HEK293 (cell line): ENCODE measurements around the gene DNAI1.

Experiments
- CTCF ChIA-PET: fragments of 350-600 bp; formaldehyde crosslinking; extraction: SDS; loops from one replicate; lab custom pipeline; 2021; ENCODE audit warnings: antibody characterized with exemption; lab: Yijun Ruan, JAX
- POLR2A ChIA-PET: fragments of 300-600 bp; formaldehyde crosslinking; extraction: SDS; loops from one replicate; lab custom pipeline; 2020; ENCODE audit warnings: antibody characterized with exemption, inconsistent platforms; lab: Yijun Ruan, JAX
- H3K27ac ChIP-seq: fragments of 200-500 bp; sonication (Bioruptor generic); 2 replicates; pipeline ENCODE4 v1.5.1; 2014; ENCODE audit warnings: low read depth, low read length, control low read depth, inconsistent platforms; ENCODE audit errors: extremely low read depth
- H3K36me3 ChIP-seq, 2 experiments: fragments of 200-500 bp in 1 of 2; sonication (Bioruptor generic) in 1 of 2; 1 replicate in 1 of 2; 2 replicates in 1 of 2; pipeline ENCODE4 v1.5.1; 2014 to 2017; ENCODE audit warnings: inconsistent platforms in 2 of 2, low read length in 2 of 2; ENCODE audit not compliant: control insufficient read depth in 2 of 2, insufficient read depth in 1 of 2
- H3K4me1 ChIP-seq: fragments of 200-500 bp; sonication (Bioruptor generic); 2 replicates; pipeline ENCODE4 v1.5.1; 2014; ENCODE audit warnings: mild to moderate bottlenecking, low read length, inconsistent platforms; ENCODE audit not compliant: control insufficient read depth, insufficient read depth
- H3K4me3 ChIP-seq: 2 replicates; pipeline ENCODE4 v1.5.1; 2011; ENCODE audit warnings: low read depth, mild to moderate bottlenecking, control low read depth, low read length, moderate library complexity
- H3K9me3 ChIP-seq: fragments of 200-500 bp; sonication (Bioruptor generic); 2 replicates; pipeline ENCODE4 v1.5.1; 2014; ENCODE audit warnings: low read depth, low read length, inconsistent platforms; ENCODE audit not compliant: control insufficient read depth, insufficient read depth
- AEBP2 ChIP-seq: fragments of 450-650 bp; formaldehyde crosslinking; IDR thresholded peaks from 2 replicates; pipeline ENCODE4 v1.5.1; 2016; ENCODE audit warnings: missing biosample characterization, missing genetic modification characterization, borderline replicate concordance
- BCL11B ChIP-seq: fragments of 450-650 bp; formaldehyde crosslinking; IDR thresholded peaks from 2 replicates; pipeline ENCODE4 v1.5.1; 2016; ENCODE audit warnings: low read depth, missing biosample characterization, missing genetic modification characterization
- FEZF1 ChIP-seq: fragments of 450-650 bp; formaldehyde crosslinking; IDR thresholded peaks from 2 replicates; pipeline ENCODE4 v1.5.1; 2016; ENCODE audit warnings: missing biosample characterization, missing genetic modification characterization
- GLI4 ChIP-seq: fragments of 450-650 bp; formaldehyde crosslinking; IDR thresholded peaks from 2 replicates; pipeline ENCODE4 v1.5.1; 2016; ENCODE audit warnings: missing biosample characterization, missing genetic modification characterization
- GLIS1 ChIP-seq: fragments of 450-650 bp; formaldehyde crosslinking; IDR thresholded peaks from 2 replicates; pipeline ENCODE4 v1.5.1; 2016; ENCODE audit warnings: missing biosample characterization, missing genetic modification characterization
- GLIS2 ChIP-seq: fragments of 450-650 bp; formaldehyde crosslinking; IDR thresholded peaks from 2 replicates; pipeline ENCODE4 v1.5.1; 2016; ENCODE audit warnings: missing biosample characterization, missing genetic modification characterization
- HOXA7 ChIP-seq: sonication (generic); formaldehyde crosslinking; IDR thresholded peaks from 2 replicates; pipeline ENCODE4 v1.8.1; 2022; ENCODE audit warnings: missing genetic modification reagents, borderline replicate concordance
- KLF10 ChIP-seq: fragments of 450-650 bp; IDR thresholded peaks from 2 replicates; pipeline ENCODE4 v1.5.1; 2018; ENCODE audit warnings: missing biosample characterization, mild to moderate bottlenecking, missing genetic modification characterization
- KLF9 ChIP-seq: fragments of 450-650 bp; formaldehyde crosslinking; IDR thresholded peaks from 2 replicates; pipeline ENCODE4 v1.5.1; 2016; ENCODE audit warnings: missing biosample characterization, missing genetic modification characterization, low read depth
- MYNN ChIP-seq: fragments of 450-650 bp; formaldehyde crosslinking; IDR thresholded peaks from 2 replicates; pipeline ENCODE4 v1.5.1; 2016; ENCODE audit warnings: missing biosample characterization, missing genetic modification characterization, borderline replicate concordance
- PRDM10 ChIP-seq: fragments of 450-650 bp; formaldehyde crosslinking; IDR thresholded peaks from 2 replicates; pipeline ENCODE4 v1.5.1; 2016; ENCODE audit warnings: missing biosample characterization, missing genetic modification characterization
- SALL2 ChIP-seq: fragments of 450-650 bp; formaldehyde crosslinking; IDR thresholded peaks from 2 replicates; pipeline ENCODE4 v1.5.0; 2017; ENCODE audit warnings: missing biosample characterization, mild to moderate bottlenecking, missing genetic modification characterization, borderline replicate concordance
- SCRT1 ChIP-seq: fragments of 450-650 bp; formaldehyde crosslinking; IDR thresholded peaks from 2 replicates; pipeline ENCODE4 v1.5.1; 2016; ENCODE audit warnings: missing biosample characterization, missing genetic modification characterization, borderline replicate concordance
- SP3 ChIP-seq: fragments of 450-650 bp; formaldehyde crosslinking; IDR thresholded peaks from 2 replicates; pipeline ENCODE4 v1.5.1; 2016; ENCODE audit warnings: missing biosample characterization, missing genetic modification characterization
- TCF7L2 ChIP-seq: IDR thresholded peaks from 2 replicates; pipeline ENCODE4 v1.6.1; 2011; ENCODE audit warnings: low read depth, mild to moderate bottlenecking, inconsistent platforms, low read length, moderate library complexity, borderline replicate concordance
- ZBTB20 ChIP-seq: fragments of 450-650 bp; formaldehyde crosslinking; IDR thresholded peaks from 2 replicates; pipeline ENCODE4 v1.5.1; 2016; ENCODE audit warnings: missing biosample characterization, missing genetic modification characterization
- ZNF132 ChIP-seq: fragments of 450-650 bp; formaldehyde crosslinking; IDR thresholded peaks from 2 replicates; pipeline ENCODE4 v1.5.1; 2017; ENCODE audit warnings: missing biosample characterization, missing genetic modification characterization, borderline replicate concordance
- ZNF341 ChIP-seq: fragments of 450-650 bp; formaldehyde crosslinking; IDR thresholded peaks from 2 replicates; pipeline ENCODE4; 2016; ENCODE audit warnings: low read depth, missing biosample characterization, missing genetic modification characterization
- ZNF350 ChIP-seq: fragments of 450-650 bp; formaldehyde crosslinking; IDR thresholded peaks from 2 replicates; pipeline ENCODE4 v1.5.0; 2017; ENCODE audit warnings: missing biosample characterization, mild to moderate bottlenecking, missing genetic modification characterization
- ZNF449 ChIP-seq: fragments of 450-650 bp; formaldehyde crosslinking; IDR thresholded peaks from 2 replicates; pipeline ENCODE4 v1.5.1; 2017; ENCODE audit warnings: missing biosample characterization, mild to moderate bottlenecking, missing genetic modification characterization, moderate library complexity
- ZNF488 ChIP-seq: fragments of 450-650 bp; formaldehyde crosslinking; IDR thresholded peaks from 2 replicates; pipeline ENCODE4 v1.5.1; 2016; ENCODE audit warnings: missing biosample characterization, missing genetic modification characterization
- ZNF501 ChIP-seq: fragments of 450-650 bp; formaldehyde crosslinking; IDR thresholded peaks from 2 replicates; pipeline ENCODE4 v1.5.1; 2016; ENCODE audit warnings: missing biosample characterization, missing genetic modification characterization
- ZNF514 ChIP-seq: fragments of 450-650 bp; formaldehyde crosslinking; IDR thresholded peaks from 2 replicates; pipeline ENCODE4 v1.5.1; 2016; ENCODE audit warnings: missing biosample characterization, missing genetic modification characterization
- ZNF548 ChIP-seq: fragments of 450-650 bp; formaldehyde crosslinking; IDR thresholded peaks from 2 replicates; pipeline ENCODE4 v1.5.1; 2016; ENCODE audit warnings: missing biosample characterization, missing genetic modification characterization
- ZNF580 ChIP-seq: fragments of 450-650 bp; formaldehyde crosslinking; IDR thresholded peaks from 2 replicates; pipeline ENCODE4 v1.5.1; 2016; ENCODE audit warnings: missing biosample characterization, missing genetic modification characterization
- ZNF610 ChIP-seq: fragments of 450-650 bp; formaldehyde crosslinking; IDR thresholded peaks from 2 replicates; pipeline ENCODE4 v1.5.1; 2016; ENCODE audit warnings: missing biosample characterization, missing genetic modification characterization, borderline replicate concordance
- ZNF621 ChIP-seq: fragments of 450-650 bp; formaldehyde crosslinking; IDR thresholded peaks from 2 replicates; pipeline ENCODE4 v1.5.1; 2017; ENCODE audit warnings: missing biosample characterization, missing genetic modification characterization
- ZNF670 ChIP-seq: fragments of 450-650 bp; formaldehyde crosslinking; IDR thresholded peaks from 2 replicates; pipeline ENCODE4 v1.5.1; 2016; ENCODE audit warnings: missing biosample characterization, missing genetic modification characterization, low read depth
- ZNF677 ChIP-seq: fragments of 450-650 bp; IDR thresholded peaks from 2 replicates; pipeline ENCODE4 v1.5.0; 2018; ENCODE audit warnings: missing biosample characterization, mild to moderate bottlenecking, missing genetic modification characterization, moderate library complexity
- ZNF785 ChIP-seq: fragments of 450-650 bp; formaldehyde crosslinking; IDR thresholded peaks from 2 replicates; pipeline ENCODE4 v1.5.1; 2016; ENCODE audit warnings: missing biosample characterization, missing genetic modification characterization
- ZXDB ChIP-seq: fragments of 450-650 bp; formaldehyde crosslinking; IDR thresholded peaks from 2 replicates; pipeline ENCODE4 v1.5.1; 2016; ENCODE audit warnings: missing biosample characterization, missing genetic modification characterization

Gene DNAI1

GRCh38 chr9:34522971-34523797 is 64.6 kb downstream of the DNAI1 start, which contains the start of gene ENHO:
Gene ENHO (minus strand): TSS chr9:34522990. CDS start chr9:34521695, 1,295 bp downstream.
- no peaks in the 10 kb centered on the region for H3K9me3 ChIP-seq
- H3K4me3 ChIP-seq = peak within 1 kb of the TSS; percentile 37
- H3K4me1 ChIP-seq = no peaks in the 10 kb centered on the region
- no peaks in the 10 kb centered on the region for H3K36me3 ChIP-seq
- ChIA-PET POLR2A (interaction anchor here (0.7 to 1.3 kb wide), 3 partner anchors 16 to 65 kb away, joined by 3 read pairs; partner anchors contain the start of genes DNAI1 and FAM219A), CTCF (interaction anchor here (0.8 to 2.5 kb wide), 7 partner anchors 11 to 119 kb away, joined by 3 to 13 read pairs (median 3); no protein-coding TSS in a partner anchor)
- no peak within 1 kb of the TSS for H3K27ac ChIP-seq
- no peak for TF ChIP-seq KLF9 (tag by site-specific recombination)
- no peak for TF ChIP-seq ZXDB (tag by site-specific recombination)
- peak; percentile 51; the same call in 1 of the 2 replicates for TF ChIP-seq KLF10 (tag by site-specific recombination)
- 0 out of 2 replicates have a peak, but pooled peaks have one; percentile 38 for TF ChIP-seq ZNF449
- no peak for TF ChIP-seq ZNF610 (tag by site-specific recombination)
- no peak for TF ChIP-seq ZNF488 (tag by site-specific recombination)
- peak; percentile 26; the same call in 1 of the 2 replicates for TF ChIP-seq GLIS1 (tag by site-specific recombination)
- peak; percentile 82 for TF ChIP-seq PRDM10 (tag by site-specific recombination)
- peak; percentile 77 for TF ChIP-seq SP3
- TF ChIP-seq TCF7L2 = no peak
- TF ChIP-seq ZBTB20 (tag by site-specific recombination) = 0 out of 2 replicates have a peak, but pooled peaks have one; percentile 29
- peak; percentile 27; the same call in 1 of the 2 replicates for TF ChIP-seq ZNF341
- no peak for TF ChIP-seq ZNF785 (tag by site-specific recombination)
- TF ChIP-seq GLIS2 = peak; percentile 41
- no peak for TF ChIP-seq ZNF132 (tag by site-specific recombination)
- no peak for TF ChIP-seq AEBP2 (tag by site-specific recombination)
- TF ChIP-seq ZNF621 (tag by site-specific recombination) = no peak
- no peak for TF ChIP-seq HOXA7 (CRISPR knock-in tag)
- TF ChIP-seq ZNF548 (tag by site-specific recombination) = no peak
- TF ChIP-seq ZNF350 (tag by site-specific recombination) = no peak
- no peak for TF ChIP-seq MYNN (tag by site-specific recombination)
- TF ChIP-seq BCL11B = no peak
- TF ChIP-seq ZNF670 = no peak
- TF ChIP-seq ZNF514 (tag by site-specific recombination) = no peak
- TF ChIP-seq GLI4 (tag by site-specific recombination) = no peak
- TF ChIP-seq ZNF580 (tag by site-specific recombination) = no peak
- TF ChIP-seq FEZF1 (tag by site-specific recombination) = no peak
- no peak for TF ChIP-seq ZNF677 (tag by site-specific recombination)
- no peak for TF ChIP-seq ZNF501 (tag by site-specific recombination)
- TF ChIP-seq SALL2 = no peak
- no peak for TF ChIP-seq SCRT1 (tag by site-specific recombination)
